GM12801 (cell line): Measurements from ENCODE around the gene NACA.

Experiments used
- CTCF ChIP-seq: IDR thresholded peaks from one replicate; pipeline ENCODE4 v1.5.1; 2011; ENCODE audit warnings: control low read depth; ENCODE audit not compliant: insufficient read length; ENCODE audit errors: extremely low read depth

The NACA gene

DNA sequence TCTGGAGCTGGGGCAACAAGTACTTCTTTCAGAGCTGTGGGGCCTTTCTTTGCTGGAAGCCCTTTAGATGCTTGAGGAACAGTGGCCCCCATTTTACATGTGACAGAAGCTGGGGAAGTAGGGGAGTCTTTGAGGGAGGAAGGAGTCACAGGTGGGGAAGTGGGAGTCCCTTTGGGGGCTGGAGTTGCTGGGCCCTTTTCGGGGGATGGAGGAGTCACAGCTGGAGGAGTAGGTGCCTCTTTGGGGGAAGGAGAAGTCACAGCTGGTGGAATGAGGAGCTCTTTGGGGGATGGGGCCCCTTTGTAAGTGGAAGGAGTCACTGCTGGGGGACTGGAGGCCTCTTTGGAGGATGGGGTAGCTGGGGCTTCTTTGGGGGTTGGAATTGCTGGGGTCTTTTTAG is 8.6 kb downstream of the NACA start:
- no peak for TF ChIP-seq CTCF

DNA sequence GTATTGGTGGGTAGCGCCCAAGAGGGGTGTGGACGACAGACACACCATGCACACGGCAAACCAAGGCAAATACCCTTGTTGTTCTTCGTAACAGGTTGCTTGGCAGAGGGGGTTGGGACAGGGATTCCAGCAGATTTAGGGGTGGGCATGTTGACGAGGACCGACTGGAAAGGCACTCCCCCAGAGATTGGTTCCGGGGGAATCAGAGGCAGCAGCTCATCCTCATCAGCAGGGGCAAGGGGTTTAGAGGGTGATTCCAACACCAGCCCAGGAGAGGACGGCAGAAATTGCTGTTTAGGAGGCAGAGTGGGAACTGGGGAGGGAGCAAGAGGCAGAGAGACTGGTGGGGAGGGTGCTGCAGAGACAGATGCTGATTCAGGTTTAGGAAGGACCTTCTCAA is 9.3 kb downstream of the NACA start:
- TF ChIP-seq CTCF: no peak

GRCh38 chr12:56714431-56714929 is 10.6 kb downstream of the NACA start:
- TF ChIP-seq CTCF: no peak

- TF ChIP-seq CTCF: no peak
Observed at GRCh38 chr12:56713345-56713744, 11.8 kb downstream of the NACA start.

DNA sequence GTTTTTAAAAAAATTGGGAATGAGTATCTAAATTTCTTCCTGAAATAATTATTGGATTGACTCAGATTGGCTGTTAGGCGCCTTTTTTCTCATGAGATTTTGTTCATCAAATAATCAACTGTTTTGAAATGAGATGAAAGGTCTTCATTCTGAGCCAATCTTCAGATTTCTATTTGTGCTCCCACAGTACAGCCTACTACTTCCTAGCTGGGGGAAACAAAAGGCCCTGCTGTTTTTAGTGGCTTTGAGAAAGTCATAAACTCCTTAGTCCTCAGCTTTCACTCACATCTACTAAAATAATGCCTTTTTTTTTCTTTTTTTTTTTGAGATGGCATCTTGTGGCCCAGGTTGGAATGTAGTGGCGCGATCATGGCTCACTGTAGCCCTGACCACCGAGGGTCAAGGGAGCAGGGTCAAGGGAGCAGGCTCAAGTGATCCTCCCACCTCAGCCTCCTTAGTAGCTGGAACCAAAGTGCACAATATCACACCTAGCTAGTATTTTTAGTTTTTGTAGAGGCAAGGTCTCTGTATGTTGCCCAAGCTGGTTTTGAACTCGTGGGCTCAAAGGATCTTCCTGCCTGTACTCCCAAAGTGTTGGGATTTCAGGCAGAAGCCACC is 15.2 kb downstream of the NACA start:
- TF ChIP-seq CTCF: no peak

DNA sequence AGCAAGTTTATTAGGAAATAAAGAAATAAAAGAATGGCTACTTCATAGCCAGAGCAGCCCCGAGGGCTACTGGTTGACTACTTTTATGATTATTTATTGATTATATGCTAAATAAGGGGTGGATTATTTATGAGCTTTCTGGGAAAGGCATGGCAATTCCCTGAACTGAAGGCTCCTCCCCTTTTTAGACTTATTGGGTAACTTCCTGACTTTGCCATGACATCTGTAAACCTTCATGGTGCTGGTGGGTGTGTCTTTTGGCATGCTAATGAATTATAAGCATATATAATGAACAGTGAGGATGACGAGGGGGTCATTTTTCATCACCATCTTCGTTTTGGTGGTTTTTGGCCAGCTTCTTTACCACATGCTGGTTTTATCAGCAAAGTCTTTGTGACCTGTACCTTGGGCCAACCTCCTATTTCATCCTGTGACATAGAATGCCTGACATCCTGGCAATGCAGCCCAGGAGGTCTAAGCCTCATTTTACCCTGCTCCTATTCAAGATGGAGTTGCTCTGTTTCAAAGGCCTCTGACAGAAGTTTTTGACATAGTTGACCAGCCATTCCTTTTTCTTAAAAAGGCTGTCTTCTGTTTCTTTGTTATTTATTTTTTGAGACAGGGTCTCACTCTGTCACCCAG is 26.0 kb downstream of the NACA start:
- TF ChIP-seq CTCF: no peak

DNA sequence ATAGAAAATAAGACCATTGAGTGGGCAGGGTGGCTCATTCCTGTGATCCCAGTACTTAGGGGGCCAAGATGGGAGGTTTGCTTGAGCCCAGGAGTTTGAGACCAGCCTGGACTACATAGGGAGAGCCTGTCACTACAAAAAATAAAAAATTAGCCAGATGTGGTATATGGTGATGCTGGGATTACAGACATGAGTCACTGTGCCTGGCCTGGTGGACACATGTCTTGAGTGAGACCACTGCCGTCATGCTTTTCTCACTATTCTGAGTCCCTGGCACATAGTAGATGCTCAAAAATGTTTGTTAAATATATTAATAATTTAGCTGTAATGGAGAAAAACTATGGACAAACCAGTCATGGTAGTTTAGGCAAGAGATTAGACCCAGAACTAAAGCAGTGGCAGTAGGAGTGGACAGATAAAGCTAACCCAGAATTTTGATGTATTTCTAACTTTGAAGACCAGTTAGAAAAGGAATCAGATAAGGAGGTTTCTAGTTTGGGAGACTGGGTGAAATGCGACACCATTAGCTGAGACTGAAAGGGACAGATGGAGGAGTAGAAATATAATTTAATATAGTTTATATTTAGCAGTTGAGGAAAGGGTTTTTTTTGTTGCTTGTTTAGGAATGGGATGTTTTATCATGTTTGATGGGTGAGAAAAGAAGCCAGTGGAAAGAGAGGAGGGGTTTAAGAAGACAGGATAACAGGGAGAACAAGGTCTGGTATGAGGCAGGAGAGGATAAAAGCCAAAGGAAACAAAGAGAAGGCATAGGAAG is 29.6 kb downstream of the NACA start:
- no peak for TF ChIP-seq CTCF
